Measurements from ENCODE around the gene ATP5MC3.
"Not testable (repeated sequence)": the region's sequence is repeated elsewhere in the genome, so short reads cannot be mapped to it uniquely, and the experiment has no call there.

The ATP5MC3 gene

DNA sequence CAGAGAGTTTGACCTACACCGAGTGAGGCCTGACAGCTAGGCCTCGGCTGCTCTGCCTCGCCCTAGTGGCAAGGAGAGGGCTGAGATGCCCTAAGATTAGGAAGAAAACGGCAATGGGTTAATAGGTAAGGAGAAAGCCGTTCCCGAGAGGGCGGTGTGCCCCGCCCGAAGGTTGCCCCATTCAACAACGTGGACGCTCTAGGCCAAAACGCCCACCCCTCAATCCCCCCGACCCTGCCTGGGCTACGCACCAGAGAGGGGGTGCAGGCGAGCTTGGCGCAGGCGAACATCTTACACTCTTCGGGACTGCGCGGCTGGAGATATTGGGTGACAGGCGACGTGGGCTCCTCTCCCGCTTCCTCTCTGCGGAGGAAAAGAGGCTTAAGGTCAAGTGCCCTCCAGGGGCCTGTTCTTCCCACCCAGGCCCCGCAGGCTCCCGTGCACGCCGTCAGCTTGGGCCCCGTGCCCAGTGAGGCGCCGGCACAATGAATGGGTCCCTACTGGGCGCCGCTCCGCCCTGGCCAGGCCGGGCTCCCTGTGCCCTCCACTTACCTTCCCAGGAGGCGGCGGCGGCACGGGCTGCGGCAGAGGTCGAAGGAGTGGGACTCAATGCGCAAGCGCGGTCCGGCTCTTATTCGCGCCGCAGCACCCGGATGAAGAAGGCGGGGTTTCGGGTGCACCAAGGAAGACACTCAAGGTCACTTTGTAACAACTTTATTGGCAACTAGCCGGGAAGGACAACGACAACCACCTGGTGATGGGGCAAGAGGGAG, at the start of gene ATP5MC3:
Gene ATP5MC3 (minus strand): TSS at position 607 of the 773 bp plus-strand sequence. CDS start 317 bp downstream, at position 290.
- DNase-seq: peak; percentile 95

DNA sequence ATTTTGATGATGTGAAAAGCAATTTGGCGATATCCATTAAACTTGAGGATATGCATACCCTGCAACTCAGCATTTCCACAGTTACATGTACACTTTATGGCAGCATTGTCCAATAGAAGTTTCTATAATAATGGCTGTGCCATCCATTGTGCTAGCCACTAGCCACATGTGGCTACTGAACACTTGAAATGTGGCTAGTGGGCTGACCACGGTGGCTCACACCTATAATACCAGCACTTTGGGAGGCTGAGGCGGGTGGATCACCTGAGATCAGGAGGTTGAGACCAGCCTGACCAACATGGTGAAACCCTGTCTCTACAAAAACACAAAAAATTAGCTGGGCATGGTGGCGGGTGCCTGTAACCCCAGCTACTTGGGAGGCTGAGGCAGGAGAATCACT, 47.1 kb upstream of the ATP5MC3 start:
- not testable (repeated sequence) for DNase-seq

DNA sequence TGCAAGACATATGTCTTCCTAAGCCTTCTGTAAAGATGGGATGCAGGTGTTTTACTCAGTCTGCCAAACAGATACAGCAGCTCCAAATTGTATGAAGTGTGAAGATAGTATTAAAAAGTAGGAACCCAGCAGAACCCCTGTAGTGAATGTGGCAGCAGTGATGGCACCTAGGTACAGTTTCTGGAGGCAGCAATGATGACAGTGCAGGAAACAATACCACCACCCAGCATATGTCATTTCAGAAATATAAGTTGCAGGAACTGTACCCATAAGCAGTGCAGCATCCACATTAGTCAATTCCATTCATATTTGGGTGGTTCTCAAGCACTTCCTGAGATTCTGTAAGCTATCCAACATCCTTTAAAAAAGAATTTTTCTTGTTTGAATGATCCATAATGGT, 46.7 kb upstream of the ATP5MC3 start:
- DNase-seq: no peak

DNA sequence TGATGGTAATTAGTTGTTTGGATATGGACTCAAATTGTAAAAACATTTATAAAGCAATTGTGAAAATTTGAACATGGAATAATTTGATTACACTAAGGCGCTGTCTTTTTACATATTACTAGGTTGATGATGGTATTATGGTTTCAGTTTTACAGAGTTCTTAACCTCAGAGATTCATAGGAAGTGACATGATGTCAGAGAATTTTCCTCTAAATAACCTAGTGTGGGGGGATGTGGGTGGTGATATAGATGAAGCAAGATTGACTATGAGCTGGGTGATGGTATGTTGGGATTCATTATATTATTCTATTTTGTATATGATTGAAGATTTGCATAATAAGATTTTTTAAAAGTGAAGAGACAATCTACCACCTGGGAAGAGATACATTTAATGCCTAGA, 45.9 kb upstream of the ATP5MC3 start:
- no peak for DNase-seq

DNA sequence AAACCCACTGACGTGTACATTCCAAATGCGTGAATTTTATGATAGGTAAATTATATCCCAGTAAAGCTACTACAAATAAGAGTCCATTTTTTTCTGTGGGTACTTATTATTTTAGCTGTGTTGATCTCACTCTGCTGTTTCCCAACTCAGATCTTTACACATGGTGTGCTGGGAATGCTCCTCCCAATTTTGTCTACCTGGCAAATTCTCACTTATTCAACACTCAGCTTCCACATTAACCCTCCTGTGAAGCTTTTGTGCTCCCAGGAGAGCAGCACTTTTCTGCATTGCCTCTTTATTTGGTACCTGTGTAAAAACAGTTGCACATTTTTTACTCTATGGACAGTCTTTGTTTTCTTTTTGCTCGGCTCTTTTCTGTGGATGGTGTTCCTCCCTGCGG, 38.6 kb upstream of the ATP5MC3 start:
- DNase-seq: no peak

DNA sequence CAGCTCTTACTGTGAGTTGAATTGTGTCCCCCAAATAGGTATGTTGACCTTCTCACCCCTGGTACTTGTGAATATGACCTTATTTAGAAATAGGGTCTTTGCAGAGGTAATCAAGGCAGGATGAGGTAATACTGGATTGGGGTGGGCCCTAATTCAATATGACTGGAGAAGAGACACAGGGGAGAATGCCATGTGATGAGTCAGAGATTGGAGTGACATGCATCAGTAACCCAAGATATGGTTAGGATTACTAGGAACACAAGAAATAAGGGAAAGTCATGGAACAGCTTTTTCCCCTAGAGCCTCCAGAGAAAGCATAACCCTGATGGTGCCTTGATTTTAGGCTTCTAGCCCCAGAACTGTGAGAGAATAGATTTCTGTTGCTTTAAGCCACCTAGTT, 37.0 kb upstream of the ATP5MC3 start:
- no peak for DNase-seq

DNA sequence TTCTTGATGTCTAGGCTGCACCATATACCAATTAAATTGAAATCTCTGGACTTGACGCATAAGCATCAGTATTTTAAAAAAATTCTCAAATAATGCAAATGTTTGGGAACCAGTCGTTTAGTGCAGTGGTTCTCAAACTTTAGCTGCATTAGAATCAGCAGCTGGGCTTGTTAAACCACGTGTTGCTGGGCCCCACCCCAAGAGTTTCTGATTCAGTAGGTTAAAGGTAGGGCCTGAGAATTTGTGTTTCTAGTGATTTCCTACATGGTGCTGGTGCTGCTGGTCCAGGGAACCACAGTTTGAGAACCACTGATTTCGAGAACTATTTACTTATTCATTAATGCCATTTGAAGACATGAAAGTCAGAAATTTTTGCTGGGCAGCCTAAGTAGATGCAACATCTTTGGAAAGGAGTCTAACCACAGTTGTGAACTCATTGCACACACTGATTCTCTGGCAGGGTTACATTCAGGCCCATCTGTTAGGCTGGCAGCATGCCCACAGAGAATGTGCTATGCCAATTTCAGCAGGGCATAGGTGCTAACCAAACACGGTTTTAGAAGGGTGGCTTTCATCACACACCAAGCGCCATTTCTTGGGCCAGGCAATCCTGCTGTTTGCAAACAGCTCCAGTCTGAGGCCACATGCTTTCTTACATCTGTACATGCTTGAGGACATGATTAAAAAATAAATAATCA, 26.4 kb upstream of the ATP5MC3 start:
- DNase-seq: peak; percentile 24

DNA sequence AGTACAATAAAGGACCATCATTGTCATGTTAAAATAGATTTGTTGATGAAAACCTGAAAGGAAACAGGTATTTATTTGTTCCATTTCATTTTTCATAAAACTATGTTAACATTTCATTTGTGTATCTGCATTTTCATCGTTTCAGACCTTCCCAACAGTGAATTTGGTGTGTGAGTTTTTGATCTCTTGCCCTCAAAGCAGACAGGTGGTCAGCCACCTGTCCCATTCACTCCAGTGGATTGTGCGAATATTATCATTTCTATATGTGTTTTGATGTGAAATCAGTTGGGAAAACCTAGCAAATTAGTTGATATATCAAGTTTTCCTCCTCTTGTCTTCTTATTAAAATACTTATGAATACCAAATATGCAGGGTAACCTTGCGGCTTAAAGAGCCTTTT, 25.4 kb upstream of the ATP5MC3 start:
- no peak for DNase-seq

DNA sequence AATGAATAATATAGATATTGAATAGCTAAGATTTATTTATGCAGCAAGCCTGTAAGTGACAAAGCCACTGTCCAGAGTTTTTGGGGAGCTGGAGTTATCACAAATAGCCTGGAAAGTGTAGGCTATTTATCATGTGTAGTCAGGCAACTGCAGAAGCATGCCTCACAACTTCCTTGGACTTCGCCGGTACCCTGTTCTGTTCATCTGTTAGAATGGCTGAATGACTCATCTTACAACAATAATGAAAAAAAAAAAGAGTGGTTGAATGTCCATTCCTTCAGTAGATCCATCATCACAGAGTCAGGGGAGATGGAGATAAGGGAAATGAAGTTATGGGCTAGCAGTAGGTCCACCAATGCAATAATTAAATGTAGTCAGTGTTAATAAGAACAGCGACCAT, 24.0 kb upstream of the ATP5MC3 start:
- DNase-seq: no peak

DNA sequence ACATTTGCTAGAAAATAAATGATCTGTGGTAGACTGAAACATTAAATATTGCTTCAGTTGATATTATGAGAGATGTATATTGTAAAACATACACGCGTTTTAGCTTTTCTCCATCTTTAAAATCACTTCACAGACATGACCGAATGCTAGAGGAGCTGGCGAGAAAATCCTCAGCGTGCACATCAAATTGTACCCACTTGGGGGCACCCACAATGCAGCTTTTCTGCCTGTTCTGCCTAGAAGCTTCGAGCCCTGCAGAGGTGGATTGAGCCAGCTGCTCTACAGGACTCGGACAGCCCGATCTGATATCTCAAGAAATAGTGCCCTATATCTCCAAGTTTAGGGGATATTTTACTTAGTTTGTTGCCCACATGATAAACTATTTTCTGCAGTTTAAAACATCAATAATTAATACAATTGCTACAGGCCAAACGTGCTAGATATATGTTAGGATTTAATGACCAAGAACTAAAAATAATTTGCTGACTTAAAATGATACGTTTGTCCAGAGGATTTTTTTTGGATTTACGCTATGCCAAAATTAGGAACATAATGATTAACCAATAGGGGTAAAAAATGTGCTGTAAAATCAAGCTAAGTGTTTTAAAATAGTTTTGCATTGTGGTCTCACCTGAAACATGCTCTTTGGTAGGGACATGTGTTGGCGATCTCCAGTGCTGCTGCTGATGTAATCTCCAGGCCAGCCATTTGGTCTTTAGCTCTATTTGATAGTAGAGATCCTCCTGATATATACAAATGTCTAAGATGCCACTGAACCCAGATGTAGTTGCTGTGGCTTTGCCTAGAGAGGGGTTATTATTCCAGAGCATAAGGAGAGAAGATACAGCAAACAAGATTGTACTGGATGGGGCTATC, 22.3 kb upstream of the ATP5MC3 start:
- DNase-seq: peak; percentile 48

DNA sequence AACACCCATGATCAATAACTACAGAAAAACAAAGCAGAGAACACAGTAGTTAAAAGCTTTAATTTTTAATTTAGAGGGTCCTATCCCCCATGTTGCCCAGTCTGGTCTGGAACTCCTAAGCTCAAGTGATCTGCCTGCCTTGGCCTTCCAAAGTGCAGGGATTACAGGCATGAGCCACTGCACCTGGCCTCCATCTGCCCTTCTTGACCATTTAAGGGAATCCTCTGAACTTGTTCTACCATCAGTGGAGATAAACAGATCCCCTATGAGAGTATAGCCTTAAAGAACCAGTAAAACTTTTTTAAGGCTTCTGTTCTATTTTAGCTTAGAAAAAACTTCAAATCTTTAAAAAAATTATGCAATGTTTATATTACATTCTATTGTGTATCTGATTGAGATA, 13.5 kb upstream of the ATP5MC3 start:
- no peak for DNase-seq

DNA sequence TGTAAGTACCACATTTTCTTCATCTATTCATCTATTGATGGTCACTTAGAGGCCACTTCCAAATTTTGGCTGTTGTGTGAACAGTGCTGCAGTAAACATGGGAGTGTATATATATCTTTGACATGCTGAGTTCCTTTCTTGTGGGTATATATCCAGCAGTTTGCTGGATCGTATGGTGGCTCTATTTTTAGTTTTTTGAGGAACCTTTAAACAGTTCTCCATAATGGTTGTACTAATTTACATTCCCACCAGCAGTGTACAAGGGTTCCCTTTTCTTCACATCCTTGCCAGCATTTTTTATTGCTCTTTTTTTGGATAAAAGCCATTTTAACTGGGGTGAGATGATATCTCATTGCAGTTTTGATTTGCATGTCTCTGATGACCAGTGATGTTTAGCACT, 7.3 kb upstream of the ATP5MC3 start:
- DNase-seq: no peak

DNA sequence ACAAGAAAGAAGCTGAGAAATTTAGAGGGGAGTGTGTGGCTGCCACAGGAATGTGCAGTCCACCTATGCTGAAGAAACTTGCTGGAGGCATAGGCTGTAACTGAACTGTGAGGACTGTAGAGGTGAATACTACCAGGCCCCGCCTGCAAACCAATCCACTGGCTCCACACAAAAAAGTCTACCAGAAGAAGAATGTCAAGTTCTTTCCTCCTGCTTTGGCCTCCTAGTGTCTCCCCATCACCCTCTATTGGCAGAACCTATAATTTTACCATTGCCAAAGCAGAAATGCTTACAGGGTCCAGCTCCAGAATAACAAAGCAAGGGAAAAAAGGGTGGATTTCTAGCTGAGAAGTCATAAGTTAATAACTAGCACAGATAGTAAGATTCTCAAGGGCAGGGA, 5.9 kb upstream of the ATP5MC3 start:
- peak; percentile 10 for DNase-seq

DNA sequence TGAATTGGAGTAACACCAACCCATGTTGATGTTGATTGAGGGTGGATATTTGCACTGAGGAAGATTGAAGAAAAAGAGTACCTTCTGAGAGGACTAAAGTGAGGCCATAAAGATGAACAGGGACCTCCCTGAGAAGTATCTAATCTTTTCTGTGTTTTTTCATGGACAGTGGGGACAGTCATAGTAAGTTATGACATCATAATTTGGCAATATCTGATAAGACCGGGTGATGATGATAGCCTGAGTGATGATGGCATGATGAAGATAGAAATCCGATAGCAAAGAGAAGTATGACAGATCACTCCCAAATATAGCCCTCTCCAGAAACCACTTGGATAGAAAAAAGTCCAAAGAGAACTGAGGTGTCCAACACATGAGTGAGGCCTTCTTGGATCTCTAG, 2.2 kb upstream of the ATP5MC3 start:
- no peak for DNase-seq

DNA sequence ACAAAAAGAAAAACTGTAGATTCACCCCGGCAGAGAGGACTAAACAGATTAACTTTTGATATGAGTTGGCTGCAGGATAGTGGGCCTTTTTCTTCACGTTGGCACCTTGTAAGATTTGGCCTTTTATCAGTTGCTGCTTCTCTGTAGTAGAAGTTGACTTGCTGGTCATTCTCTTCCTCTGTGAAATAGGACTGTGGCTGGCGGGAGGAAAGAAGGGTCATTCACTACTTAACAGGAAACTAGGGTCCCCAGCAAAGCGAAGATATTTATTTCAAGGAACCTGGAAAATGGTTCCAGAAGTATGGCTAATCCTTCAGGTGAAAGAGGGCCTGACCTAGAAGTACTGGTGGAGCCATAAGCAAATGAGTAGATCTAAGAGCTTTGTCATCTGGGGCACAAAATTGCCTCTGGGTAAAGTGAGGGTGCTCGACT, 383 bp upstream of the ATP5MC3 start:
- no peak for DNase-seq

DNA sequence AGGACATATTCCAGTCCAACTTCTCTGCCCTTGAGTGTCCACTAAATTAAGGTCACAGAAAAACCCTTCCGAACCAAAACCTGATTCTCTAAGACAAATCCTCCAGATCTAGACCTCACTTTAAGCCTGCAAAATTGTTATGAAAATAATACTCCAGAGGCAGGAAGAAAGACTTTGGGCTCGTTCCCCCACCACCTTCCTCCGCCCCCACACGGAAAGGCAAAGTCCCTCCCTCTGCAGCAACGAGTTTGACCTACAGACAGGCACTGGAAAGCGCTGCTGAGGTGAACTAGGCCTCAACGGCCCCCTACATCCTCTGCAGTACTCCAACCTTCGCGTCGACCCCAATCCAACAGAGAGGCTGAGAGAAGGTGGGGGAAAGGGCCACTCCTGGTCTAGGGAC, 808 bp downstream of the ATP5MC3 start:
- peak; percentile 38 for DNase-seq

DNA sequence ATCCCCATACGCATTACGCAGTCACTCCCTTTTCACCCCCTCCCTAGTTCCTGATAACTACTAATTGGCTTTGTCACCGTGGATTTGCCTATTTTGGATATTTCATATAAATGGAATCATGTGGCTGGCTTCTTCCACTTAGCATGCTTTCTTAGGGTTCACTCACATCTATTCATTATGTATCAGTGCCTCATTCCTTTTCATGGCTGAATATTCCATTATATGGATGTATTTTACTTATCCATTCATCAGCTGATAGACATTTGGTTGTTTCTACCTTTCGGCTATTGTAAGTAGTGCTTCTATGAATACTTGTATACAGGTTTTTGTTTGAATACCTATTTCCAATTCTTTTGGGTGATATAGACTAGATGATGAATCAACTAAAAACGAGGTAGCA, 4.9 kb downstream of the ATP5MC3 start:
- DNase-seq: no peak

DNA sequence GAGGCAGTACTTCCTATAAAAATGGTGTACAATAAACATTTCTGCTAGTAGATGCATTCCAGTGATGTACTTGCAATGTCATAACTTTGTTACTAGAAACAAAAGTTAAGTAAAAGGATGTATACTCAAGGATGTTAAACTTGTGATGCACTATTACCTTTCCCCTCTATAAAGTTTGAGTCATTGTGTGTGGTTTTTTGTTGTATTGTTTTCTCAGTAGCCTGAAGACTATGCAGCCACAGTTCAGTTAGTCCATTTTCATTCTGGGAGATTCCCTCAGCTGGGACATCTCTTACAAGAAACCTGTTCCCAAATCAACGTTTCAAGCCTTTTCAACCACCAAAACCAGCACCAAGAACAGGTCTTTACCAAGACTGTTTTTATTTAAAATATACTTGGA, 5.6 kb downstream of the ATP5MC3 start:
- no peak for DNase-seq

DNA sequence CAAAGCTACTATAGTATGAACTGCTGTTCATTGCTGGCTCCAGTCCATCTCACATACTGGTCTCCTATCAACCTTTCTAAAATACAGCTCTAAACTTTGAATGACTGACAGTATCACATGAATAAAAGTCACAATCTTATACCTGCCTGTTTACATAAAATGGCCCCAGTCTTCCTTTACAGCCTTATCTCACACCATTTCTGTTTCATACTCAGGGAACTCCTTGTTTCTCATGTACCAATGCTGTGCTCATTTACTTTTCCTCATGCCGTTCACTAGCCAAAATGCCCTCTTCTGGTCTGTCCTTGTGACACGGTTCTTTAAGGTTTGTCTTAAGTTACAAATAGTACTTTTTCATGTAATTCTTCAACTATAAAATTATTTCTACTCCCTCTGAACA, 6.2 kb downstream of the ATP5MC3 start:
- DNase-seq: no peak

DNA sequence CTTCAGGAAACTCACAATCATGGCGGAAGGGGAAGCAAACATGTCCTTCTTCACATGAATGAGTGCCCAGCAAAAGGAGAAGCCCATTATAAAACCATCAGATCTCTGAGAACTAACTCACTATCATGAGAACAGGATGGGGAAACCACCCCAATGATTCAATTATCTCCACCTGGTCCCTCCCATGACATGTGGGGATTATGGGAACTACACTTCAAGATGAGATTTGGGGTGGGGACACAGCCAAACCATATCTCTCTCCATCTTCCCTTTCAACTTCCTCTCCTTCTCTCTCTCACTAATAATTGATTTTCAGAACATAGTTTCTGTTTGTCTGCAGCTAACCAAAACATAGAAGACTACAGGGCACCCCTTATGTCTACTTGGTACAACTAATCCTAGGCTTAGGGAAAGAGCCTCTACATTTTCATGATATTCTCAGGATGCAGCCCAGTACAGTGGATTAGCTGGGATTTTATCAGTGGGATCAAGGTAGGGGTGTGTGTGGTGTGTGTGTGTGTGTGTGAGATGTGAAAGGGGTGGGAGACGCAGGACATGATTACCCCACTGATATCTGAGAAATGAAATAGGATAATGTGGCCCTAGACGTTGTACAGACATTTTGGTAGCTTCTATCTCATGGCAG, 10.7 kb downstream of the ATP5MC3 start:
- DNase-seq: no peak

DNA sequence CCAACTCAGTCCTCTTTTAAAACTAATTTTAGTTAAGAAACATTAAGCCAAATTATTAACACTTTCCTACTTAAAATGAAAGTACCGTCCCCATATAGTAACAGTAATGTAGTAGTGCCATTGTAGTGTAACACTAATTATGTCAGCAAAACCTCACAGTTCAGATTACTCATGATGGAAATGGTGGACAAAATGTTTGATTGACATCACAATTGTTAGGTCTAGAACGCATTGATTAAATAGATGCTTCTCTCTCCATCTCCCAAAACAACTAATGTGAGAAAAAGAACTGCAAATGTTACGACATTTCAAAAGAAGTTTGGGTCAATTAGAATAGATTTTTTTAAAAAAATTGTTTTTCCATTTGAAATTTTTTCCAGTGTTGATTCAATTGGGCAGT, 12.3 kb downstream of the ATP5MC3 start:
- no peak for DNase-seq

DNA sequence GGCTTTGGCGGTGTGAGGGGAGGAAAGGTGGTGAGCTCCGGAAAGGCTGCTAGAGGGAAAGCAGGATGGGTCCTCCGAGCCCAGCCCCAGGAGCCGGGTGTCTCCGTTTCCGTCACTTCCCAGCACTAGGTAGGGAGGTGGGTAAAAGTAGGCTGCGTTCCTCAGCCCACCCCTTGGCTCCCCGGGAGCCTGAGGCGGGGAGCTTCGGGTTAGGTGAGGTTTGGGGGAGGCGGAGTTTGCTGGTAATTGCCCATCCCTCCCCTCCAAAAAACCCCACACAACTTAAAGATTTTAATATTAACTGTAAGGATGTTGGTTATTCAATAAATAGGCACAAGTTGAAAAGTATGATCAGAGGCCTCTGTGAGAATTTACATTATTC, 13.0 kb downstream of the ATP5MC3 start:
- DNase-seq: no peak
